Measurements from ENCODE around the gene OSBPL3.
A peak's percentile ranks its signal among the peaks of the same experiment; 100 is the strongest.

Gene OSBPL3

DNA sequence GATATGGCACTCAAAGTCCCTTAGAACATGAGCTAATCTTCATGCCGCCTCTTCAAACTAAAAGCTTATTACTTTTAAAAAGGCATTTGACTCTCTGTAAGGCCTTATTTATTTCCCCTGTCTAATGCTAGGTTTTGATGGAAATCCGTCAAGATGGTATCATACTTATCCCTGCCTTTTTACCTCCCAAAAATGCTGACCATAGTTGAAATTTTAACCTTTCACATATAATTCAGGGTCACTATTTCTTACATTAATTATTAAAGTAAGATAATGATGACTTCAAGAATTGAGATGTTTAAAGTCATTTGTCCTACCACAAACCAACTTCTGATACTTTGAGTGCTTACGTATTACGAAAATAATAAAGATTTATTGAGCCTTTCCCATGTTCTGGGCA is 12.3 kb upstream of the OSBPL3 start:
- Mint-ChIP-seq H3K27ac (no peak overlapping the region), H3K4me1 (no peaks in the 10 kb centered on the region), H3K9me3 (no peaks in the 10 kb centered on the region), H3K4me3 (no peak overlapping the region), H3K36me3 (no peaks in the 10 kb centered on the region)
- no peak for DNase-seq (ENCODE audit: low spot score in 2 of 2)
- no peak for ATAC-seq

GRCh38 chr7:24991353-24991752 is 11.4 kb upstream of the OSBPL3 start:
- Mint-ChIP-seq H3K9me3 (no peaks in the 10 kb centered on the region), H3K27ac (no peak overlapping the region), H3K4me1 (no peaks in the 10 kb centered on the region), H3K4me3 (no peak overlapping the region), H3K36me3 (no peaks in the 10 kb centered on the region)
- ATAC-seq (no peak), DNase-seq (ENCODE audit: low spot score in 2 of 2) (no peak)

- H3K9me3 Mint-ChIP-seq: no peaks in the 10 kb centered on the region
- H3K27ac Mint-ChIP-seq: no peak overlapping the region
- no peak overlapping the region for H3K4me3 Mint-ChIP-seq
- ATAC-seq (no peak), DNase-seq (ENCODE audit: low spot score in 2 of 2) (no peak)
- H3K36me3 Mint-ChIP-seq: no peaks in the 10 kb centered on the region
- no peaks in the 10 kb centered on the region for H3K4me1 Mint-ChIP-seq
Measured at GRCh38 chr7:24987331-24987842, 7.4 kb upstream of the OSBPL3 start.

DNA sequence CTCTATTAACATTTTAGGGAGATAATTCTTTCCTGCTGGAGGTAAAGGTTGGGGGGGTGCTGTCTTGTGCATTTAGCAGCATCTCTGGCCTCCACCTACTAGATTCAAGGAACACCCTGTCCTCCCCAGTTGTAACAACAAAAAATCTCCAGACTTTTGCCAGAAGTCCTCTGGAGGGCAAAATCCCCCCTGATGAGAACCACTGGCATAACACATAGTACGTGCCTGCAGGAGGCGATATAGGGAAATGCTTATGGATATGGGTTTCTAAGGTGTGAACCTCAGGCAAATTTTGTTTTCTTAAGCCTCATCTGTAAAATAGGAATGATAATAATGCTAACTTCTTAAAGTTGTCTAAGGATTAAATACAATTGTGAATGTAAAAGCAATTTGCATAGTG is 2.9 kb upstream of the OSBPL3 start:
- H3K27ac Mint-ChIP-seq: no peak overlapping the region
- no peak for ATAC-seq
- H3K9me3 Mint-ChIP-seq: no peaks in the 10 kb centered on the region
- peaks cover 33% of the 10 kb centered on the region for H3K4me1 Mint-ChIP-seq
- H3K36me3 Mint-ChIP-seq: peaks cover 19% of the 10 kb centered on the region
- peak overlapping the region; percentile 94 for H3K4me3 Mint-ChIP-seq
- DNase-seq (ENCODE audit: low spot score in 2 of 2): no peak

- peaks cover 45% of the 10 kb centered on the region for H3K4me1 Mint-ChIP-seq
- peak overlapping the region; percentile 96 for H3K27ac Mint-ChIP-seq
- DNase-seq (ENCODE audit: low spot score in 2 of 2) (peak; percentile 20 to 72), ATAC-seq (peak; percentile 0)
- H3K36me3 Mint-ChIP-seq: peaks cover 29% of the 10 kb centered on the region
- peak overlapping the region; percentile 94 for H3K4me3 Mint-ChIP-seq
- H3K9me3 Mint-ChIP-seq: no peaks in the 10 kb centered on the region
Measured at GRCh38 chr7:24981171-24981951, 1.4 kb upstream of the OSBPL3 start.

GRCh38 chr7:24980534-24981170 is 674 bp upstream of the OSBPL3 start:
- ATAC-seq: peak; percentile 49
- no peak for DNase-seq (ENCODE audit: low spot score in 2 of 2)
- no peaks in the 10 kb centered on the region for H3K9me3 Mint-ChIP-seq
- H3K36me3 Mint-ChIP-seq: peaks cover 29% of the 10 kb centered on the region
- H3K27ac Mint-ChIP-seq: peak overlapping the region; percentile 96
- H3K4me3 Mint-ChIP-seq: peak overlapping the region; percentile 94
- H3K4me1 Mint-ChIP-seq: peaks cover 52% of the 10 kb centered on the region

- Mint-ChIP-seq H3K27ac (peak overlapping the region; percentile 96), H3K36me3 (peaks cover 29% of the 10 kb centered on the region), H3K4me1 (peaks cover 63% of the 10 kb centered on the region), H3K9me3 (no peaks in the 10 kb centered on the region), H3K4me3 (peak overlapping the region; percentile 94)
- ATAC-seq: peak; percentile 79
- DNase-seq (ENCODE audit: low spot score in 2 of 2): peak; percentile 68 to 89
Measured at GRCh38 chr7:24979470-24979862, 512 bp downstream of the OSBPL3 start.

DNA sequence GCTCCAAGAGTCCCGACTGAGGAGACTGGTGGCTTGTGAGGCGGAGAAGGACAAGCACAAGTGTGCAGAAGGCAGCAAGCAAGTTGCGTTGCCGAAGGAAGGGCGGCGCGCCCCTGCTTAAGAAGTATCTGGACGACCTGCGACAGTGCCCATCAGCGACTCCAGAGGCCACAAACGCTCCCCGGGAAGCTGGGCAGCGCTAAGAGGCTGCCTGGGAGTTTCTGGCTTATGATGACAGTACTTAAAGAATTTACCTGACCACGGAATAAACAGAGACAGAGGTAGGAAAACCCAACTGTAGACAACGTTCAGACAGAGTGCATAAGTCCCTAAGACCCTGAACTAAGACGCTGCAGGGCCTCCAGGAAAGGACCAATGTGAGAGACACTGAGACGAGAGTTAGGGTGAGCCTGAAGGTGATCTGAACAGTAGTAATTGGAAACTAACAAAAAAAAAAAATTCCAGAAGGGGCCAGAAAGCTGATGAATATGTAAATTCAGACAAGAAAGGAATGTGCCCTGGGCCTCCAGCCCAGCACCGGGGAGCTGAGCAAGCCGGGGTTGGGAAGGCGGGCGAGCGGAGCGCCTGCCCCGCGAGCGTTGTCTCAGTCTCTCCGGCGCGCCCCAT is 1.0 kb downstream of the OSBPL3 start:
- peak overlapping the region; percentile 96 for H3K27ac Mint-ChIP-seq
- H3K4me3 Mint-ChIP-seq: peak overlapping the region; percentile 94
- peaks cover 33% of the 10 kb centered on the region for H3K36me3 Mint-ChIP-seq
- peaks cover 68% of the 10 kb centered on the region for H3K4me1 Mint-ChIP-seq
- DNase-seq (ENCODE audit: low spot score in 2 of 2) (no peak), ATAC-seq (peak; percentile 0)
- no peaks in the 10 kb centered on the region for H3K9me3 Mint-ChIP-seq

- Mint-ChIP-seq H3K9me3 (no peaks in the 10 kb centered on the region), H3K4me1 (peaks cover 79% of the 10 kb centered on the region), H3K27ac (peak overlapping the region; percentile 15), H3K4me3 (peak overlapping the region; percentile 94), H3K36me3 (peaks cover 36% of the 10 kb centered on the region)
- DNase-seq (ENCODE audit: low spot score in 2 of 2): no peak
- ATAC-seq: no peak
Measured at GRCh38 chr7:24975644-24976260, 4.2 kb downstream of the OSBPL3 start.

GRCh38 chr7:24975172-24975571 is 4.8 kb downstream of the OSBPL3 start:
- DNase-seq (ENCODE audit: low spot score in 2 of 2) (no peak), ATAC-seq (no peak)
- Mint-ChIP-seq H3K36me3 (peaks cover 31% of the 10 kb centered on the region), H3K4me1 (peaks cover 78% of the 10 kb centered on the region), H3K4me3 (no peak overlapping the region), H3K9me3 (no peaks in the 10 kb centered on the region), H3K27ac (no peak overlapping the region)

- H3K36me3 Mint-ChIP-seq: peaks cover 26% of the 10 kb centered on the region
- peaks cover 87% of the 10 kb centered on the region for H3K4me1 Mint-ChIP-seq
- ATAC-seq (no peak), DNase-seq (ENCODE audit: low spot score in 2 of 2) (no peak)
- H3K9me3 Mint-ChIP-seq: no peaks in the 10 kb centered on the region
- no peak overlapping the region for H3K4me3 Mint-ChIP-seq
- H3K27ac Mint-ChIP-seq: no peak overlapping the region
Measured at GRCh38 chr7:24974026-24974832, 5.7 kb downstream of the OSBPL3 start.

GRCh38 chr7:24972991-24973390 is 7.0 kb downstream of the OSBPL3 start:
- ATAC-seq (no peak), DNase-seq (ENCODE audit: low spot score in 2 of 2) (no peak)
- H3K36me3 Mint-ChIP-seq: peaks cover 16% of the 10 kb centered on the region
- no peak overlapping the region for H3K27ac Mint-ChIP-seq
- no peaks in the 10 kb centered on the region for H3K9me3 Mint-ChIP-seq
- H3K4me3 Mint-ChIP-seq: no peak overlapping the region
- H3K4me1 Mint-ChIP-seq: peaks cover 81% of the 10 kb centered on the region

- H3K4me1 Mint-ChIP-seq: peaks cover 85% of the 10 kb centered on the region
- peak overlapping the region; percentile 44 for H3K4me3 Mint-ChIP-seq
- DNase-seq (ENCODE audit: low spot score in 2 of 2) (no peak), ATAC-seq (peak; percentile 39)
- no peaks in the 10 kb centered on the region for H3K9me3 Mint-ChIP-seq
- H3K36me3 Mint-ChIP-seq: peaks cover 14% of the 10 kb centered on the region
- peak overlapping the region; percentile 67 for H3K27ac Mint-ChIP-seq
Measured at GRCh38 chr7:24972166-24972477, 7.9 kb downstream of the OSBPL3 start.

DNA sequence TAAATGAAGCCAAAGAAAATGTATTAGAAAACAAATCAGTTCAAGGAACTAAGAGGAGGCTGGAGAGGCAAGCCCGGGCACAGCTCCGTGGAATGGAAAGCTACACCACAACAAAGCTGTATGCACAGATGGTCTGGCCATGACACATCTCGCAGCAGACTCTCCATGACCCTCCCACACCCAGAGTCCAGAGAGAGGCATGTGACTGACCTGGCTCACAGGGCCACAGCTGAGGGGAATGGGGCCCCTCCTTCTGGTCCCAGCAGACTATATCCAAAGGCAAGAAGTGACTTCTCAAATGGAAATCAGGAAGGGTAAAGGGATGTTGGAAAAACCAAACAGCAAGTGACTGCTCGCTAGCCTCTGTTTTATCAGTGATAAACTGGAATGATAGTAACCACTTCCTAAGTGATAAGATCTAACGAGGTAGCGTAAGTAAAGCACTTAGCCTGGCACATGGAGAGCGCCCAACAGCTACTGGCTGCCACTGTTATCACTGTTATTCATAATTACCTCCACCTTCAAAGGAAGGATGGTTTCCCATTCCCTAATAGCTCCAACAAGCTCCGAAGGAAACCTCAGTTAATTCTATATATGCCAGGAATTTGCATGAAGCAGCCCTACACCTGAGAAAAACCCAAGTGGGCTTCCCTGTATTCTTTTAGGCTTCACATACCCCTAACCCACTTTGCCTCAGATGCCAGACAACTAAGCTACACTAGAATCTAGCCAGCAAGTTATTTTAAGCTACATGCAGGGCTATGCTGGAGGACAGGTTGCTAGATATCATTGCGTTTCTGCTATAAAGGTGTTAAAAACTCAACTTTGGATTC is 8.4 kb downstream of the OSBPL3 start:
- Mint-ChIP-seq H3K36me3 (peaks cover 9% of the 10 kb centered on the region), H3K4me1 (peaks cover 85% of the 10 kb centered on the region), H3K27ac (peak overlapping the region; percentile 67), H3K9me3 (no peaks in the 10 kb centered on the region), H3K4me3 (peak overlapping the region; percentile 44)
- peak; percentile 71 for ATAC-seq
- no peak for DNase-seq (ENCODE audit: low spot score in 2 of 2)

All from stimulated activated effector memory CD8-positive, alpha-beta T cell treated with anti-CD3 and anti-CD28 coated beads, Interleukin-12 subunit alpha, Interleukin-12 subunit beta, amount 100 ng/mL, for 72 hours (primary cell).